NCI-H82 treated with DMSO at 0.1 percent for 48 hours (cell line): ENCODE results near the gene SPINT1.

Source experiments
- DNase-seq: peaks from one replicate; lab custom pipeline; 2025; ENCODE audit not compliant: unreplicated experiment; lab: John Stamatoyannopoulos, UW

SPINT1 gene

GRCh38 chr15:40828447-40829036 lies 15.3 kb upstream of the SPINT1 start, which contains the start of gene PPP1R14D:
PPP1R14D (minus strand) TSS chr15:40828708; CDS start chr15:40828641, 67 bp downstream.
- no peak for DNase-seq

DNA sequence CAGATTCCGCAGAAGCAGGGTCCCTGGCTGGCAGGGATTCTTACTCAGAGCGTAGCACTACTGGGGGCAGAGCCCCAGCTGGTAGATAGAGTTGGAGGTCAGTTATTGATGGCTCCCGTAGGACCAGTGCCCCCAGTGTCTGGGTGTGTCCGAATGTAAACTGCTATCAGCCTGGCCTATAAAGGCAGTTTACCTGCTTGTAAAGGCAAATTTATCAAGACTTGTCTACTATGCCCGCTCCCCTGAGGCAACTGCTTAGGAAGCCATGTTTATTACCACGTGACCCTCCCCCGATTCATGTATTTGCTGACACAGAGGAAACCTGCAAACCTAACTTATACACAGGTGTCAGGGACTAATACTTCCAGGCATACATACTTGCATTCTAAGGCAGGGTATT lies 14.7 kb upstream of the SPINT1 start:
- DNase-seq = no peak

DNA sequence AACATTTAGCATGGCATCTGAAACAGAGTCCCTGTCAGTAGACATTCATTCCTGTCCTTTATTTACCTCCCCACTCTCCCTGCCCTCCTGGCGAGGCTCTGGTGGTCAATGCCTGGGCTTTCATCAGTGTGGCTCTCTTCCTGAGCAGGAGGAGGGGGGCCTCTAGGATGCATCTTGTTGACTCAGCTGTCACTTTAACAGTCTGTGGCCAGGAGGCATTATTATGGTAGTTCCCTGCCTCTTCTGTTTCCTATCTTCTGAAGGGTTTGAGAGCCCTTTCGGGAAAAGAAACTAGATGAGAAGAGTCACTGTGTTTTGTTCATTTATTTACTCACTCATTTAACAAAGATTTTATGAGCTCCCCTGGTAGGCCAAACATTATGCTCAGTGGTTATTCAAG lies 13.0 kb upstream of the SPINT1 start:
- no peak for DNase-seq

- no peak for DNase-seq
Observed at GRCh38 chr15:40831861-40832260, 12.0 kb upstream of the SPINT1 start.

GRCh38 chr15:40832903-40833302 lies 10.9 kb upstream of the SPINT1 start:
- no peak for DNase-seq

DNA sequence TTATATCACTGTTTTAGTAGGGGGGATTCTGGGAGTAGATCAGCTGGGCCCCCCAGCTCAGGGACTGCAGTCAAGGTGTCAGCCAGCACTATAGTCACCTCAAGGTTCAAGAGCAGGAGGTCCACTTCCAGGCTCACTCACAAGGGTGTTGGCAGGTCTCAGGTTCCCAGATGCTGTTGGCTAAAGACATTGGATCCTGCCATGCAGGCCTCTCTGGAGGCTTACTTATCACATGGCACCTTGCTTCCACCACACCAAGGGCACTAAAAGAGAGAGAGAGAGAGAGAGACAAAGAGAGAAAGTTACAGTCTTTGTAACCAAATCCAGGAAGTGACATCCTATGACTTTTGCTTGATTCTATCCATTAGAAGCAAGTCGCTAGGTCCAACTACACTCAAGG lies 7.8 kb upstream of the SPINT1 start:
- DNase-seq = no peak

GRCh38 chr15:40838756-40839155 lies 5.1 kb upstream of the SPINT1 start:
- DNase-seq = no peak

DNA sequence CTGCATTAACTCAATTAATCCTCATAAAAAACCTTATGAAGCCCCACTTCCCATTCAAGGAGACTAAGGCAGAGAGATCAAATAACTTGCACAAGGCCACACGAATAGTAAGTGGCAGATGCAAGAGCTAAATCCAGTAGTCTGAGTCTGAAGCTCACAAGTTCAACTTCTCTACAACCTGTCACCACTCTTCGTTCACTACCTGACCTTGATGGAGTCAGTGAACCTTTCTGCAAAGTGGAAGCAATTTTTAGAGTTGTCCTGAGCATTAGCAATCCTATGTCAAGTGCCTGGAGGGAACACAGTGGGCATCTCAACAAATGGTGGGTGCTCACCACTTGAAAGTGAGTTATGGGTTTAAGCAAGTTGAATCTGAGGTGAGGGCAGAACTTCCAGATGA lies 2.1 kb upstream of the SPINT1 start:
- no peak for DNase-seq

GRCh38 chr15:40843261-40843884 lies 475 bp upstream of the SPINT1 start:
- no peak for DNase-seq

GRCh38 chr15:40844696-40845030 lies 815 bp downstream of the SPINT1 start:
- no peak for DNase-seq

- DNase-seq = no peak
Observed at GRCh38 chr15:40845036-40845435, 1.2 kb downstream of the SPINT1 start.

DNA sequence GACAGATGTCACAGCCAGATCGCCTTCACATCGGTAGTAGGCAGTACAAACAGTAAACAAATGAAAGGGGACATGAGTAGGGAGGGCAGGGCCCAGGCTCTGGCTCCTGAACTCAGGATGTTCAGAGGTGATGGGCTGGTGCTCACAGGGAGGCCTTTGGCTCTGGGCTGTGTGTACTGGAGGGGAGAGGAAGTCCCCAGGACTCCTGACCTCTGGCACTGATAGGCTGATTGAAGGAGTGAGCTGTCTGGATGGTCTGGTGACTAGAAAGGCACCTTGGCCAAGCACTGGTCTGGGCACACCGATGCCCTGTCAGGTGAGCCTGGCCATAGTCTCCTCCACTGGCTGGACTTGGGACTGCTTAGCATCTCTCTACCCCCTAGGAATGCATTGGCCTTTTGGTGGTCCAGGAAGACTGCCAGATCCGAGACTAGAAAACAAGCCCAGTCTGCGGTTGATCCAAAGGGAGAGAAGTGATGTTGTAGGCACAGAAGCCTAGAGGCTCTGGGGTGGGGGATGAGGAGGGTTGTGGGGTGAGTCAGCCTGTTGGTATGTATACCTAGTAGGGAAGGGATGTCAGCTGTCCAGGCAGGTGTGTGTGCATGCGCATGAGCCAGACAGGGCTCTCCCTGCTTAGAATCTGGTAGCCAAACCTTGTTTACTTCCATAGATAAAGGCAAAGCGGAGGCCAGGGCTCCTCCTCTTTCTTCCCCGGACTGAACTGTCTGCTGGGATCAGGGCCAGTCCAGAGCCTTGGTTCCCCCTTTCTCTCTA lies 1.9 kb downstream of the SPINT1 start:
- DNase-seq = no peak

DNA sequence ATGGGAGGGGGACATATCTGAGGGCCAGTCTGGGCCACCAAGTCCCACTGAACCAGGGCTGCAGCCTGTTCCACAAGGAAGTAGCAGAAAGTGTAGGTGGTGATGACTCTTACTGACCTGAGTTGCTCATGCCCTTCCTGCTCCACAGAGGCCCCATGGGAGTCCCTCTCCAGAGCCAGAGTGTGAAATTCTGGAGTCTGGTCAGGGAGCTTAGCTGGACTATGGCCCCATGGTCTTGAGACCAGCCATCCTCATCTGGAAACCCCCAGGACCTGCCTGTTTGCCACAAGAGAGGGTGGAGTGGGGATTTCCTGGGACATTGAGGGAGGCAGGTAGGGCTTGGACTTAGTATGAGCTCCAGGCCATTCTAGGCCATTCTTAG lies 3.0 kb downstream of the SPINT1 start:
- no peak for DNase-seq

DNA sequence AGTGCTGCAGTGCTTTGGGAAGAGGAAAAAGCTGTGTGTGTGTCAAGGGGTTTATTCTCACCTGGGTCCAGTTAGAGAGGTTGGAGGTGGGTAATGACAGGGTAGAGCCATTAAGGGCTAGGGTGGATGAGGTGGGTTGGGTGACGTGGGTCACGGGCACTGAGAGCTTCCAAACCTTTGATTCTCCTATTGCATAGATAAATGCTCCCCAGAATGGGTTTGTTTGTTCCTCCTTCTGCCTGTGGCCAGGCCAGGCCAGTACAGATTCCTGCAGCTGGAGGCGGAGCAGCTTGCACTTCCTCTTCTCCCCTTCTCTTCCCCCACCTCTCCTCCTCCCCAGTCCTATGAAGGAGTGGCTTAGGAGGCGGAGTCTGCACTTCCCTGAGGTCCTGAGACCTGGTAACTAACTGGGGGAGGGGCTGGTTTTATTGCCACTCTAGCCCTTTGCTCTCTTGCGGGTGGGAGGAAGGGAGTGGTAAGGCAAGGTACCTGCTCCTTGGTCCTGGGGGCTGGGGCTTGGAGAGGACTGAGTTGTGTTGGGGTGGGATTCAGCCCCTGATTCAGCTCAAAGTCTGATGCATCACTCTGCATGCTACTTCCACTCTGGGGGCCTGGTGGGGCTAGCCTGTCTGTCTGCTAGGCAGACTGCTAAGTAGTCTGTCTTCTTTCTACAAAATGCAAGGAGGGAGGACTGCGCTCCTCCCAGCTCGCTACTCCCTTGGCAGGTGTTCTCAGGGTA lies 3.5 kb downstream of the SPINT1 start:
- DNase-seq = peak; percentile 81

DNA sequence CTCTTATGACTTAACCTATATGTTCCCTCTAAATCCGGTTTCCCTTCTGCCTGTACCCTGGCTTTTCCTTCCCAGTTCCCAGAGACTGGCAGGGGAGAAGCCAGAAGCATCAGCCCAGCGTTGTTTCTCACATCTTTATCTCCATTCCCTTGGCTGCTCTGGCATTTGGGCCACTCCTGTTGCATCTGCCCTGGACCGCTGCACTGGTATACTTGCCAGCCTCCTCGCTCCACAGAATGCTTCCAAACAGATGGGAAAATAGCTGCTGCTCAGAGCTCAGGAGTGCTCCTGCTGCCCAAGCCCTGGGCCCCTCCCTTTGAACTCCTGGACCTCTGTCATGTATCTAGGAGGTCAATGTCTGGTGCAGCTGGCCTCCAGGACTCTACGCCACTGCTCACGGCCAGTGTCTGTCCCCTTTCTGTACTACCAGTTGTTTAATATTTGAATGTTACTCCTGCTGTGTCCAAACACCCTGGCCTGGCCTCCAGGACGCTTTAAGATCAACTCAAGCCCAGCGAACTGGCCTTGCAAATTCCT lies 6.8 kb downstream of the SPINT1 start:
- DNase-seq = no peak

- peak; percentile 86 for DNase-seq
Observed at GRCh38 chr15:40852529-40852928, 8.7 kb downstream of the SPINT1 start.

- no peak for DNase-seq
Observed at GRCh38 chr15:40853241-40853890, 9.5 kb downstream of the SPINT1 start.

DNA sequence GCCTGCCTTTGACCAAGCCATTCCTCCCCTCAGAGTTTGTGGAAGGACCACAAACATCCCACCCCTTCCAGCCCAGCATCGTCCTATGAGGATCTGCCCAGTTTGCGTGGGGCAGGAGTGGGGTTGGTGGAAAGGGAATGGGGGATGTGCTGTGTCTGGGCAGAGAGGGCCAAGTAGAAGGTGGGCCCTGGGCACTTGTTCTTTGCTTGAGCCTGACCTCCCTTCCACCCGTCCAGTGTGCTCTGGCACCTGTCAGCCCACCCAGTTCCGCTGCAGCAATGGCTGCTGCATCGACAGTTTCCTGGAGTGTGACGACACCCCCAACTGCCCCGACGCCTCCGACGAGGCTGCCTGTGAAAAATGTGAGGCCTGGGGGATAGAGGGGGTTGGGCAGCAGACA lies 10.3 kb downstream of the SPINT1 start:
- DNase-seq = no peak

GRCh38 chr15:40855706-40856234 lies 11.9 kb downstream of the SPINT1 start:
- no peak for DNase-seq

DNA sequence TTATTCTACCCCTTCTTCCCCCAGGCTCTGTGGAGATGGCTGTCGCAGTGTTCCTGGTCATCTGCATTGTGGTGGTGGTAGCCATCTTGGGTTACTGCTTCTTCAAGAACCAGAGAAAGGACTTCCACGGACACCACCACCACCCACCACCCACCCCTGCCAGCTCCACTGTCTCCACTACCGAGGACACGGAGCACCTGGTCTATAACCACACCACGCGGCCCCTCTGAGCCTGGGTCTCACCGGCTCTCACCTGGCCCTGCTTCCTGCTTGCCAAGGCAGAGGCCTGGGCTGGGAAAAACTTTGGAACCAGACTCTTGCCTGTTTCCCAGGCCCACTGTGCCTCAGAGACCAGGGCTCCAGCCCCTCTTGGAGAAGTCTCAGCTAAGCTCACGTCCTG lies 12.9 kb downstream of the SPINT1 start:
- no peak for DNase-seq
